GM18517 (cell line): Measurements from ENCODE around the gene SGK2.

Source experiments
- ATAC-seq: cut with Tn5 transposase; IDR thresholded peaks from one replicate; pipeline ENCODE4 v1.9.1; 2021; ENCODE audit warnings: mild to moderate bottlenecking, moderate library complexity; ENCODE audit not compliant: unreplicated experiment

The SGK2 gene

DNA sequence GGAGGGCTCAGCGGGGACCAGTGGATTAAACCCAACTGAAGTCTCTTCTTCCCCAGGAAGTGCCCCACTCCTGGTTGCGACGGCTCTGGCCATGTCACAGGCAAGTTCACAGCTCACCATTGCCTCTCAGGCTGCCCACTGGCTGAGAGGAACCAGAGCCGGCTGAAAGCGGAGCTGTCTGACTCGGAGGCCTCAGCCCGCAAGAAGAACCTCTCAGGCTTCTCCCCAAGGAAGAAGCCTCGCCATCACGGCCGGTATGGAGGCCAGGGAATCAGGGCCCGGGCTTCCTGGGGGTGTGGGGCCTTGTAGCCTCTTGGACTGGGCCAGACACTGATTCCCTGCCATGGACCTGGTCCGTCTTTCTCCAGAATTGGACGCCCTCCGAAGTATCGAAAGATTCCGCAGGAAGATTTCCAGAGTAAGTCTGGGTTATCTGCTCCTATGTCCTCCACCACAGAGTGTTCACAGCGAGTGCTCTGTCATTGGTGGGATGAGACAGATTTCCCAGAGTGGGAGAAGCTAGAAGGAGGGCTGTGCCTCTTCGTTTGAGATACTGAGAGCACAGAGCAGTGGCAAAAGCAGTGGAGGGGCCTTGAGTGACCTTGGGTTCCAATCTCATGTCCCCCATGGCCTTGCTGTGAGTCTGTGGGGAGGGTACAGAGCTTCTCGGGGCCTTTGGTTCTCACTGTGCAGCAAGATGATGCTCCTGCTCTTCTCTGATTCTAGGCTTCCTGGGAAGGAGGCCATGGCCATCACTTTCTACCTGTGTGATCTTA is 22.6 kb upstream of the SGK2 start:
- no peak for ATAC-seq

DNA sequence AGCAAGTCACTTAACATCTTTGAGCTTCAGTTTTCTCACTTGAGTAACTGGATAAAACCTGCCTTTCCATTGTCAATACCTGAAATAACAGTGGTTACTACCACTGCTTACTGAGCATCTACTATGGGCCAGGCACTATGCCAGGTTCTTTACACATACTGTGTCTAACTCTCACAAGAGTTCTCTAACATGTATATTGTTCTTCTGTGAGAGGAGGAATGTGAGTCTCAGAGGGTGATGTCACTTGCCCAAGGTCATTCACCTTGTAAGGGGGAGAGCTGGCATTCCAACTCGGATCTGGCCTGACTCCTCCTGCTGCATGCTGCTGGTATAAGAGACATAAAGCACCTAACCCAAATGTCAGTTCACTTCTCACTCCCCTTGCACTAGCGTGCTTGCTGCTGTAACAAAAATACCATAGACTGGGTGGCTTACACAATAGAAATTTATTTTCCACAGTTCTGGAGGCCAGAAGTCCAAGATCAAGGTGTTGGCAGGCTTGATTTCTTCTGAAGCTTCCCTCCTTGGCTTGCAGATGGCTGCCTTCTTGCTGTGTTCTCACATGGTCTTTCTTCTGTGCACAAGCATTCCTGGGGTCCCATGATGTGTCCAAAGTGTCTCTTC is 21.9 kb upstream of the SGK2 start:
- ATAC-seq, result no peak

DNA sequence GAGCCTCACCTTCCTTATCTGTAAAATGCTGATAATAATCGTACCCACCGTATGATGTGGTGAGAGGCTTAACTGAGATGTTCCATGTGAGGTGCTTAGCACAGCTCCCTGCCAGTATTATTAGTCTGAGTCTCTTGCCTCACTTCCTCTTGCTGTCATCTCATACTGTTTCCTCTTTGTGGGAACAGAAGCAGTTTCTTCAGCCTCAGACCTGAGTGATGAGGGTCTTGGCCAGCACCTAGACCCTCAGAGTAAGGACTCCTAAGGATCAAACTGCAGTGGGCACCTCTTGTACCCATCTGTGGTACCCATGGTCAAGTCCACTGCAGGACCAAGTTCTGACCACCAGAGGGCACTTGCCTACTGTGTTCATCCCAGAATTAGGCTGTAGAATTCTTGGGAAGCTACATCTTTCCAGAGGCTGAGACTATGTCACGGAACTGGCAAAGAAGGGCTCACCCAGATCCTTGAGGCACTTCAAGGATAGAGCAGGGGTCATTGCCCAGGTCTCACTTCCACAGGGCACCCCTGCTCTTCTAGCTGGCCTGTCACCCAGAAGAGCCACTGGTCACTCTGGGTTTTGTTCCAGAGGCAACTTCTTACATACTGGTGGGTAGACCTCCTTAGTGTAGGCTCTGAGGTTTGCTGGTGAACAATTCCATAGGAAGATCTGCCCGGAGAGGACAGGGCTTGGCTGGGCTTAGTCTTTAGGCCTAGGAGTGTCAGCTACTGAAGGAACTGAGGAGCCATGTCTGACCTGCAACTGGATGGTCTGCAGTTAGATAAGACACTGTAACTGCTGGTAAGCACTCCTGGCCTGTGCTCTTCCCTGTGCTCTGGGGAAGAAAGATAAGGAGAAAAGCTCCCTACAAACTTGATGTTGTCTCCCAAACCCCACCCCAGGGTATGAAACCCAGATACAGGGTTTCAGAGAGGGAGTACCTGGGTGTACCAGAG is 20.6 kb upstream of the SGK2 start:
- ATAC-seq, result no peak

DNA sequence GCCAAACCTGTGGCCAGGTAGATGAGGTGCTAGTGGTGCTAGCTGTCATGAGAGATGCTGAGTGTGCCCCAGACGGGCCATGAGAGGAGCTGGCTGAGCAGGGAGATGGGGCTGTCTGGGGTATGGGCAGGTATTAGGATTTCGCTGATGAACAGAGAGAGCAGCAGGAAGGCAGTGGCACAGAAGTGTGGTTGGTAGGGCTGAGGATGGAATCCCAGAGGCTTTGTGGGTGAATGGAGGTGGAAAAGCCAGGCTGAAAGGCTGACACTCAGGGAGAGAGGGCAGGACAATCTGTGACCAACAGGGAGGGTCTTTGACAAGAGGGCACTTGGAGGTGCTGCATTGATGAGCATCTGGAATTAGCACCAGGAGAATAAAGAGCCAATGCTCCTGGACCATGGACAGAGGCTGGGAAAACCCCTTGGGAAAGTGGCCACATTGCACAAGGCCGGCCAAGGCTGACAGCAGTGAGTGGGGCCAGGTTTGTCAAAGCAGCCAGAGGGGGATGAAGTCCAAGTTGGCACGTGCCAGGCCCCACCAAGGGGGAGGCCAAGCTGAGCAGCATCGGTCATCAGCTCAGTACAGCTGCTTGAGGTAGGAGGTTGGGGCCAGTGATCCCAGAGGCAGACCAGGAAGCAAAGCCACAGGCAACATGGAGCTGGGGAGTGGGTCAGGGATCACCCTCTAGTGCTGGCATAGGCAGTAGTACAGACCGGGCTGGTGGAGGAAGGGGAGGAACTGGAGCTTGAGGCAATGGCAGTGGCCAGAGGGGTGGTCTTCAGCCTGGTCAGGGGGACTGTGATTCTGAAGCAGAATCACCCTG is 19.7 kb upstream of the SGK2 start:
- no peak for ATAC-seq

- ATAC-seq, result no peak
Observed at GRCh38 chr20:43539975-43540672, 18.7 kb upstream of the SGK2 start.

DNA sequence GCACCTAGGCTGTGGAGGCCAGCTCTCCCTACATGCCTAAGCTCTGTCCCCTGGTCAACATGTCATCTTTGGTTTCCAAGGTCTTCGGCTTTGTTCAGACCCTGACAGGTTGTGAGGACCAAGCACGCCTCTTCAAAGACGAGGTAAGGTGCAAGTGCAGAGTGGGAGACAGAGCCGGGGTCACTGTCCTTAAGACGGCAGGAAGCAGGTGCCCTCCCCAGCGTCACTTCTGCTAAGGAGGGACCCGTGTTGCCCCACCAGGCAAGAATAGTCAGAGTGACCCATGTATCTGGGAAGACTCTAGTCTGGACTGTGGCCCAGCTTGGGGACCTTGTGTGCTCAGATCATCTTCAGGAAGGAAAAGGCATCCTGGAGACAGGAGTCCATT is 18.2 kb upstream of the SGK2 start:
- no peak for ATAC-seq

GRCh38 chr20:43541214-43541613 is 17.6 kb upstream of the SGK2 start:
- no peak for ATAC-seq

DNA sequence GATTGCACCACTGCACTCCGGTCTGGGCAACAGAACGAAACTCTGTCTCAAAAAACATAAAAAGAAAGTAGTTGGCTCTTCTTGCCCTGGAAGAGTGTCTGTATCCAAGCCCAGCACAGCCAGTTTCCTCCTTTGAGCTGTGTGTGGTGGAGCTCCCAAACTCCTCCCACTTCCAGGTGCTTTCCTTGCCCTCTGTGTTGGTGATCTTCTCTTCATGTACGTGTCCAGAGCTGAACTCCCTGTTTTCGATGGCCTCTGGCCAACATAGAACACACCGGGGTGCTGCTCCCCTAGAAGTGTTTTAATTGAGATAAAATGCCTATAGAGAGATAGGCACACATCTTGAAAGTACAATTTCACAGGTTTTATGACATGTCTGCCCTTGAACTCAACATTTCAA is 16.7 kb upstream of the SGK2 start:
- no peak for ATAC-seq

DNA sequence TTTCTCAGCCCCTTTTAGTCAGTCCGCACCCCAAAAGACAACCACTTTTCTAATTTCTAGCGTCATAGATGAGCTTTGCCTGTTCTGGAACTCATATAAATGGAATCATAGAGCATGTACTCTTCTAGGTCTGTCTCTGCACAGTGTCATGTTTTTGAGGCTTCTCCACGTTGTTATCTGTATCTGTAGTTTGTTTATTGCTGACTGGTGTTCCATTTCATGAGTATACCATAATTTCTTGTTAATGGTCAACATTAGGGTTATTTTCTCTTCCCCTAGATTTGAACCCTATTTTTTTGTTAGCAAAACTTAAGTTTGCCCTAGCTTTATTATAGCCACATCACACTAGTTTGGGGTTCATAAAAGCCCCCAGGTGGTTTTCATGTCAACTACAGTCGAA is 16.2 kb upstream of the SGK2 start:
- no peak for ATAC-seq

DNA sequence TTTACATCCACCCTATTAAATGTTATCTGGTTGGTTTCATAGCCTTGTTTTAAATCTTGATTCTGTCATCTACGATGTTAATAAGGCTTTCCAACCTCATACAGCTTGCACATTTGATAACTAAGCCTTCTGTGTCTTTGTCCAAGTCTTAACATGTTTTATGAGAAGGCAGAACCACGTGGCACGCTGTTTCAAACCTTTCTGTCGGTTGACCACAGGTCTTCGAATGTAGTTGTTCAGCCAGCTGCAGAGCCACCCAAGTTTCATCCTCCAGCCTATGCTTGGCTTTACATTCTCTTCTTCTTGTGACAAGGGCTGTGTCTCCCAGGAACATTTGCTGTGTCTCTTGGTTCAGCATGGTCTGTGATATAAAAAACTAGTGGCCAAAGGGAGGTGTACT is 15.7 kb upstream of the SGK2 start:
- no peak for ATAC-seq

DNA sequence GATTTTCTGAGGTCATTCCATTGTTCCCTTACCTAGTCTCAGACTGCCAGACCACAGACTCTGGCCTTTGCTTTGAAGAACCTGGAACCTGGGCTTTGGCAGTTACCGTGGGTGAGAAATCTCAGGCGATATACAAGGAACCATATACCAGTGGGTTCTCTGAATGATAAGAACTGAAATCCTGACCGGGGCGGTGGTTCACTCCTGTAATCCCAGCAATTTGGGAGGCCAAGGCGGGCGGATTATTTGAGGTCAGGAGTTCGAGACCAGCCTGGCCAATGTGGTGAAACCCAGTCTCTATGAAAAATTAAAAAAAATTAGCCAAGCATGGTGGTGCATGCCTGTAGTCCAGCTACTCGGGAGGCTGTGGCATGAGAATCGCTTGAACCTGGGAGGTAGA is 14.3 kb upstream of the SGK2 start:
- ATAC-seq, result no peak

- no peak for ATAC-seq
Observed at GRCh38 chr20:43545837-43546578, 12.8 kb upstream of the SGK2 start.

DNA sequence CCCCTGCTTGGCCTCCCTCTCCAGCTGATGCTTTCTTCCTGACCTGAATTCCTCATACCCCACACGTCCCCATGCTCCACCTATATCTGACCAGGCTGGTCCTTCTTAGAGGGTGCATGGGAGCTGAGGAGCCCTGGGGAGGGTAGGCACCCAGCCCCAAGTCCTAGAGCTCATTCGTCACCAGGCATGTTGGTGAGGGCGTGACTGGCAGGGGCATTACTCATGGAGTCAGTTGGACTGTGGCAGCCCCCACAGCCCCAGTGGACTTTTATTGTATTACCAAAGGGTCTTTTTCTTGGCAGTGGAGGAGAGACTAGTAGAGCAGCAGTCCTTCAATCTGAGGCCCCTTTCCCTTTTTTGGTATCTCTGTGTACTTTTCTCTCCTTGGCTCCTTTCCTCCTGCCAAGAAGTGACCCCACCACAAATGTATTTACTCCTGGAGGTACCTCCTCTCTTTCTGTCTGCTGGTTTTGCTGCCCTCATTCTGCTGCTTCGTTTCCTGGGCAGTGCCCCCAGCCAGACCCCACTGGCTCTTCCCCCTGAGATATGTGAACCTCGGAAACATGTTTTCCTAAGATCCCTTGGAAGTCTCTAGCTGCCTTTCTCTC is 10.4 kb upstream of the SGK2 start:
- no peak for ATAC-seq

DNA sequence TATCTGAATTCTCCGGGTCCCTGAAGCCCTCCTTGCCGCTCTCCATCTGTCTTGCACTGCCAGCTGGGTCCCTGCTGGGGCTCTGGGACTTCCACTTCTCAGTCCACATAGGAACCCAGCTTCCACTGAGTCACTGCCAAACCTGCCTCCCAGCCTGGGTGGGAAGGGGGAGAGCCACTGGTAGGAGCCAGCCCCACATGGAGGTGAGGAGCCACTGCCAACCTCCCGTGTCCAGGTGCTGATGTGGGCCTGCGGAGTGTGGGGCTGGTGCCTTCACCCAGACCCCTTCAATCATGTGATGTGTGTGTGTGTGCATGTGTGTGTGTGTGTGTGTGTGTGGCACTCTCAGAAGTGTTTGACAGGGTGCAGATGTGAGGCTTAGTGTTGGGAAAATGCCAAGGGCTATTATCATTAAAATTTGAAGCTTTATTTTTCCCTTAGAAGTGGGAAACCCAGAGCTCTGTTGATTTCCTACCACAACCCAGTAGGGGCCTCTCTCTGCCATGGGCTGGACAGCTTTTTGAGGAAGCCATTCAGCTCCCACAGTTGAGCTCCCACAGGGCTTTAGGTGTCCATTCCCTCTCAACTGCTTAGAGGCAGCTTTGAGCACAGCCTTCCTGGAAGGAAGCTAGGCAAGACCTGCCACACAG is 9.3 kb upstream of the SGK2 start:
- no peak for ATAC-seq

DNA sequence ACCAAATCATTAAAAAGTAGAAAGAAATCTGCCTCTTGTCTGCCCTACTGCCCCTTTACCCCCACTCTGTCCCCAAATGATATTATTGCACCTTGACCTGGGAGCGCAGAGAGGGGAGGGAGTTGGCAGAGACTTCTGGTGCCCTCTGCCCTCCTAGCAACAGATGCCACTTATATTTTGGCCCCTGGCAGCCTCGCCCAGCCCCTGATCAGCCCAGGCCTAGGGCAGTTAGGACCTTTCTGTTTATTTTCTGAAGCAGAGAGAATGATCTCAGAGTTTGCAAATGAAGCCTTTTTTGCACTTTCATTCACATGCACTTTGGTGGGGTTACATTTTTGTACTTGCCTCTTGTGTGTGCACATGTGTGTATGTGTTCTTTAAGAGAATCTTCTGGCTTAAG is 8.4 kb upstream of the SGK2 start:
- no peak for ATAC-seq

DNA sequence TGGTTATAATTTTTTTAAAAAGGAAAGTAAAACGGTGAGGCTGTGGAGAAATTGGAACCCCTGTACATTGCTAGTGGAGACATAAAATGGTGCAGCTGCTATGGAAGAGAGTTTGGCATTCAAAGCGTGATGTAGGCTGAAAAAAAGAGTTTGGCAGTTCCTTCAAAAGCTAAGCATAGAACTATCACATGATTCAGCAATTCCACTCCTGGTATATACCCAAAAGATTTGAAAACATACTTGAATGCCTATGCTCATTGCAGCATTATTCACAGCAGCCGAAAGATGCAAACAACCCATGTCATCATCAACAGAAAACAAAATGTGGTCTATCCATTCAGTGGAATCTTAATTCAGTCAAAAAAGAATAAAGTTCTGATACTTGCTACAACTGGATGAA is 4.5 kb upstream of the SGK2 start:
- no peak for ATAC-seq

GRCh38 chr20:43559147-43559987 is 540 bp downstream of the SGK2 start:
- ATAC-seq, result no peak

GRCh38 chr20:43560974-43561373 is 2.1 kb downstream of the SGK2 start:
- no peak for ATAC-seq
